ENCODE measurements around the gene LCE1F. TPM values are rescaled to one million over a fixed set of nuclear protein-coding genes. Genes with fewer than 3 reads are reported as not detected.

The LCE1F gene
- total and polyA plus RNA-seq, 4 donors = not detected

- ATAC-seq (ENCODE audit: insufficient read depth, low FRiP score) = no peak
- Histone ChIP-seq H3K27ac (ENCODE audit: low read depth in 1 of 2, low read length in 1 of 2) (no peak within 1 kb of the TSS), H3K4me3 (no peak within 1 kb of the TSS), H3K36me3 (ENCODE audit: control insufficient read depth in 4 of 4, insufficient read depth in 4 of 4, low read length in 4 of 4) (no peaks in the 10 kb centered on the region), H3K9me3 (ENCODE audit: control insufficient read depth in 4 of 4, insufficient read depth in 3 of 4, low read length in 3 of 4) (peaks cover 0 to 5% (median 0%) of the 10 kb centered on the region in 4 donors), H3K27me3 (ENCODE audit: control insufficient read depth in 3 of 3, insufficient read depth in 3 of 3, low read length in 2 of 3) (peaks cover 0 to 1% (median 0%) of the 10 kb centered on the region in 3 donors), H3K4me1 (ENCODE audit: control insufficient read depth in 5 of 5, insufficient read depth in 5 of 5, low read length in 5 of 5) (no peaks in the 10 kb centered on the region), H3K9ac (ENCODE audit: insufficient read depth in 1 of 2, low read length in 2 of 2) (no peak within 1 kb of the TSS)
- 69 to 77% methylated on average over 6 of the region's 6 CpGs for WGBS, 2 donors
- DNase-seq = no peak
- TF ChIP-seq, protein P1, sequence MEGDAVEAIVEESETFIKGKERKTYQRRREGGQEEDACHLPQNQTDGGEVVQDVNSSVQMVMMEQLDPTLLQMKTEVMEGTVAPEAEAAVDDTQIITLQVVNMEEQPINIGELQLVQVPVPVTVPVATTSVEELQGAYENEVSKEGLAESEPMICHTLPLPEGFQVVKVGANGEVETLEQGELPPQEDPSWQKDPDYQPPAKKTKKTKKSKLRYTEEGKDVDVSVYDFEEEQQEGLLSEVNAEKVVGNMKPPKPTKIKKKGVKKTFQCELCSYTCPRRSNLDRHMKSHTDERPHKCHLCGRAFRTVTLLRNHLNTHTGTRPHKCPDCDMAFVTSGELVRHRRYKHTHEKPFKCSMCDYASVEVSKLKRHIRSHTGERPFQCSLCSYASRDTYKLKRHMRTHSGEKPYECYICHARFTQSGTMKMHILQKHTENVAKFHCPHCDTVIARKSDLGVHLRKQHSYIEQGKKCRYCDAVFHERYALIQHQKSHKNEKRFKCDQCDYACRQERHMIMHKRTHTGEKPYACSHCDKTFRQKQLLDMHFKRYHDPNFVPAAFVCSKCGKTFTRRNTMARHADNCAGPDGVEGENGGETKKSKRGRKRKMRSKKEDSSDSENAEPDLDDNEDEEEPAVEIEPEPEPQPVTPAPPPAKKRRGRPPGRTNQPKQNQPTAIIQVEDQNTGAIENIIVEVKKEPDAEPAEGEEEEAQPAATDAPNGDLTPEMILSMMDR (IDR thresholded peaks at IDR 0.05; ENCODE audit: control extremely low read depth, extremely low read depth) = no peak
Measured at GRCh38 chr1:152757747-152758146, 17.2 kb upstream of the LCE1F start, which contains the start of gene KPRP. TSS of gene KPRP (plus strand) at chr1:152758025. CDS start at chr1:152759589, 1,564 bp downstream.

- WGBS, 2 donors = 80 to 88% methylated on average over 4 of the region's 4 CpGs
- Histone ChIP-seq H3K4me1 (ENCODE audit: control insufficient read depth in 5 of 5, insufficient read depth in 5 of 5, low read length in 5 of 5) (no peaks in the 10 kb centered on the region), H3K27me3 (ENCODE audit: control insufficient read depth in 3 of 3, insufficient read depth in 3 of 3, low read length in 2 of 3) (no peaks in the 10 kb centered on the region), H3K9ac (ENCODE audit: insufficient read depth in 1 of 2, low read length in 2 of 2) (no peak overlapping the region), H3K27ac (ENCODE audit: low read depth in 1 of 2, low read length in 1 of 2) (no peak overlapping the region), H3K4me3 (no peak overlapping the region), H3K9me3 (ENCODE audit: control insufficient read depth in 4 of 4, insufficient read depth in 3 of 4, low read length in 3 of 4) (peaks cover 0 to 7% (median 0%) of the 10 kb centered on the region in 4 donors), H3K36me3 (ENCODE audit: control insufficient read depth in 4 of 4, insufficient read depth in 4 of 4, low read length in 4 of 4) (no peaks in the 10 kb centered on the region)
- no peak for ATAC-seq (ENCODE audit: insufficient read depth, low FRiP score)
- DNase-seq = no peak
- TF ChIP-seq, protein P1 (IDR thresholded peaks at IDR 0.05; ENCODE audit: control extremely low read depth, extremely low read depth) = no peak
Measured at GRCh38 chr1:152758636-152759035, 16.3 kb upstream of the LCE1F start.

GRCh38 chr1:152759453-152760173 is 15.3 kb upstream of the LCE1F start:
- DNase-seq = no peak
- Histone ChIP-seq H3K4me1 (ENCODE audit: control insufficient read depth in 5 of 5, insufficient read depth in 5 of 5, low read length in 5 of 5) (no peaks in the 10 kb centered on the region), H3K4me3 (no peak overlapping the region), H3K9ac (ENCODE audit: insufficient read depth in 1 of 2, low read length in 2 of 2) (no peak overlapping the region), H3K36me3 (ENCODE audit: control insufficient read depth in 4 of 4, insufficient read depth in 4 of 4, low read length in 4 of 4) (no peaks in the 10 kb centered on the region), H3K27ac (ENCODE audit: low read depth in 1 of 2, low read length in 1 of 2) (no peak overlapping the region), H3K27me3 (ENCODE audit: control insufficient read depth in 3 of 3, insufficient read depth in 3 of 3, low read length in 2 of 3) (no peaks in the 10 kb centered on the region), H3K9me3 (ENCODE audit: control insufficient read depth in 4 of 4, insufficient read depth in 3 of 4, low read length in 3 of 4) (peaks cover 0 to 8% (median 0%) of the 10 kb centered on the region in 4 donors)
- TF ChIP-seq, protein P1 (IDR thresholded peaks at IDR 0.05; ENCODE audit: control extremely low read depth, extremely low read depth) = no peak
- 73 to 87% methylated on average over 8 of the region's 8 CpGs for WGBS, 2 donors
- ATAC-seq (ENCODE audit: insufficient read depth, low FRiP score) = no peak

Data from lung (tissue), 12 donors.